ENCODE data around the gene CD82.

GRCh38 chr11:44531116-44531504 lies 34.4 kb upstream of the CD82 start:
- TF ChIP-seq ZNF274 (IDR thresholded peaks at IDR 0.05; ENCODE audit: low read depth, low read length) (no peak), YY1 (IDR thresholded peaks at IDR 0.05; ENCODE audit: insufficient read depth, insufficient read length) (no peak), SUZ12 (IDR thresholded peaks at IDR 0.05; ENCODE audit: extremely low read depth, insufficient read depth, insufficient read length) (no peak)

All from NT2/D1 (cell line).